Lung (tissue), 12 donors: ENCODE data around the gene PIGC. TPM values are rescaled to one million over a fixed set of nuclear protein-coding genes. Genes with fewer than 3 reads are reported as not detected.
A peak's percentile ranks its signal among the peaks of the same experiment; 100 is the strongest.

Experiments
- ATAC-seq: fragments of 200-7000 bp; cut with Tn5 transposase; one replicate; pipeline ENCODE4 v1.9.1; 2020; ENCODE audit warnings: moderate number of reproducible peaks; ENCODE audit not compliant: insufficient read depth, low FRiP score
- DNase-seq, 3 donors: peaks; one replicate each; pipeline ENCODE4 v3.0.0-alpha.2; 2013 to 2017
- H3K27ac ChIP-seq, 2 donors: one replicate each; pipeline ENCODE4 v1.5.1; 2013; ENCODE audit warnings: mild to moderate bottlenecking in 2 of 2, moderate library complexity in 2 of 2, control low read depth in 1 of 2, inconsistent platforms in 1 of 2, low read depth in 1 of 2, low read length in 1 of 2
- H3K27me3 ChIP-seq, 3 donors: one replicate each; pipeline ENCODE4 v1.5.1; 2013; ENCODE audit warnings: low read length in 2 of 3; ENCODE audit not compliant: control insufficient read depth in 3 of 3, insufficient read depth in 3 of 3
- H3K36me3 ChIP-seq, 4 donors: one replicate each; pipeline ENCODE4 v1.5.1; 2013; ENCODE audit warnings: low read length in 4 of 4, mild to moderate bottlenecking in 1 of 4, moderate library complexity in 1 of 4; ENCODE audit not compliant: control insufficient read depth in 4 of 4, insufficient read depth in 4 of 4
- H3K4me1 ChIP-seq, 5 donors: one replicate each; pipeline ENCODE4 v1.5.1; 2013; ENCODE audit warnings: low read length in 5 of 5, mild to moderate bottlenecking in 2 of 5, moderate library complexity in 1 of 5; ENCODE audit not compliant: control insufficient read depth in 5 of 5, insufficient read depth in 5 of 5
- H3K4me3 ChIP-seq: one replicate; pipeline ENCODE4 v1.5.1; 2013; ENCODE audit warnings: mild to moderate bottlenecking, control low read depth, moderate library complexity
- H3K9ac ChIP-seq, 2 donors: one replicate each; pipeline ENCODE4 v1.5.1; 2013; ENCODE audit warnings: low read length in 2 of 2, control low read depth in 1 of 2; ENCODE audit not compliant: insufficient read depth in 1 of 2
- H3K9me3 ChIP-seq, 4 donors: one replicate each; pipeline ENCODE4 v1.5.1; 2013; ENCODE audit warnings: low read length in 3 of 4, mild to moderate bottlenecking in 1 of 4, moderate library complexity in 1 of 4; ENCODE audit not compliant: control insufficient read depth in 4 of 4, insufficient read depth in 3 of 4
- CTCF ChIP-seq: IDR thresholded peaks from 2 replicates; pipeline ENCODE4 v1.5.1; 2012; ENCODE audit warnings: mild to moderate bottlenecking; ENCODE audit errors: control extremely low read depth, extremely low read depth
- WGBS, 2 donors: extraction: QIAGEN DNeasy Blood & Tissue Kit; methylation state at CpG; one replicate each; pipeline ENCODE4 v1.1.7; 2013; 5-methylcytosine and 5-hydroxymethylcytosine counted together
- polyA plus RNA-seq, 2 donors: library from polyadenylated mRNA; stranded (reverse); fragments of 200-250 nt; gene quantifications; one replicate each; pipeline ENCODE4 v1.2.1, GENCODE V29; 2013
- total RNA-seq, 2 donors: library from RNA; depleted of rRNA in 1 of 2; stranded (reverse); fragments of >200 nt in 1 of 2; gene quantifications; one replicate each; pipeline ENCODE4 v1.2.1, GENCODE V29; 2014 to 2021
- donor health status: control.
- donor health status: control.
- donor health status: Bipolar disorder and iron deficiency.
- donor health status: healthy.
- donor health status: DM: yes; HTN: yes; CAD: no.

PIGC gene
- total and polyA plus RNA-seq, 4 donors, result 17.9 to 26.1 (median 20.9) TPM

- no peak for TF ChIP-seq CTCF
- H3K4me3 ChIP-seq, result no peak overlapping the region
- H3K9me3 ChIP-seq, result no peaks in the 10 kb centered on the region
- no peaks in the 10 kb centered on the region for H3K4me1 ChIP-seq
- no peak overlapping the region for H3K9ac ChIP-seq
- ATAC-seq, result no peak
- no peaks in the 10 kb centered on the region for H3K27me3 ChIP-seq
- 96 to 98% methylated on average over 3 of the region's 3 CpGs for WGBS, 2 donors
- no peaks in the 10 kb centered on the region for H3K36me3 ChIP-seq
- H3K27ac ChIP-seq, result no peak overlapping the region
- no peak for DNase-seq
Observed at GRCh38 chr1:172466795-172467407, 23.0 kb upstream of the PIGC start.

- no peaks in the 10 kb centered on the region for H3K36me3 ChIP-seq
- no peak overlapping the region for H3K4me3 ChIP-seq
- H3K9me3 ChIP-seq, result no peaks in the 10 kb centered on the region
- no peaks in the 10 kb centered on the region for H3K27me3 ChIP-seq
- no peak overlapping the region for H3K27ac ChIP-seq
- DNase-seq, result no peak
- H3K9ac ChIP-seq, result no peak overlapping the region
- TF ChIP-seq CTCF, result no peak
- ATAC-seq, result no peak
- 93 to 100% methylated on average over 1 of the region's 1 CpG for WGBS, 2 donors
- peaks cover 0 to 4% (median 0%) of the 10 kb centered on the region in 5 donors for H3K4me1 ChIP-seq
Observed at GRCh38 chr1:172465617-172466016, 21.7 kb upstream of the PIGC start.

- no peak overlapping the region for H3K4me3 ChIP-seq
- H3K36me3 ChIP-seq, result no peaks in the 10 kb centered on the region
- no peaks in the 10 kb centered on the region for H3K27me3 ChIP-seq
- TF ChIP-seq CTCF, result no peak
- H3K27ac ChIP-seq, result no peak overlapping the region
- WGBS, 2 donors, result 72 to 81% methylated on average over 1 of the region's 1 CpG
- H3K4me1 ChIP-seq, result peaks cover 0 to 5% (median 0%) of the 10 kb centered on the region in 5 donors
- no peaks in the 10 kb centered on the region for H3K9me3 ChIP-seq
- H3K9ac ChIP-seq, result no peak overlapping the region
- peak in 2 of 3 donors; percentile 32 to 44 for DNase-seq
- peak; percentile 66 for ATAC-seq
Observed at GRCh38 chr1:172460887-172461315, 17.0 kb upstream of the PIGC start.

GRCh38 chr1:172460177-172460576 lies 16.3 kb upstream of the PIGC start:
- Histone ChIP-seq H3K4me3 (no peak overlapping the region), H3K27ac (no peak overlapping the region), H3K9me3 (no peaks in the 10 kb centered on the region), H3K4me1 (peaks cover 0 to 5% (median 0%) of the 10 kb centered on the region in 5 donors), H3K36me3 (no peaks in the 10 kb centered on the region), H3K27me3 (no peaks in the 10 kb centered on the region), H3K9ac (no peak overlapping the region)
- no peak for DNase-seq
- ATAC-seq, result no peak
- TF ChIP-seq CTCF, result no peak
- 77 to 95% methylated on average over 1 of the region's 1 CpG for WGBS, 2 donors
